Activated CD8-positive, alpha-beta T cell treated with anti-CD3 and anti-CD28 coated beads for 36 hours (primary cell): ENCODE results near the gene FAM221B. TPM values are rescaled to one million over a fixed set of nuclear protein-coding genes. Genes with fewer than 3 reads are reported as not detected.

Experiments
- ATAC-seq: fragments of 200-7000 bp; cut with Tn5 transposase; one replicate; pipeline ENCODE4 v1.10.0; 2021; ENCODE audit warnings: mild to moderate bottlenecking, moderate library complexity
- CTCF ChIA-PET: fragments of 350-600 bp; sonication (Branson Sonifier 250); formaldehyde crosslinking; loops from one replicate; lab custom pipeline; 2021; ENCODE audit warnings: antibody characterized with exemption; lab: Charles Lee
- POLR2A ChIA-PET: fragments of 350-600 bp; sonication (Branson Sonifier 250); formaldehyde crosslinking; loops from one replicate; lab custom pipeline; 2021; ENCODE audit warnings: antibody characterized with exemption; lab: Charles Lee
- DNase-seq: peaks from one replicate; pipeline ENCODE4 v3.0.0-alpha.2; 2020
- H3K27ac Mint-ChIP-seq: one replicate; pipeline ENCODE4 v1.8.0; 2021; ENCODE audit warnings: mild to moderate bottlenecking, mixed read lengths
- H3K27me3 Mint-ChIP-seq: one replicate; pipeline ENCODE4 v1.8.0; 2021; ENCODE audit warnings: mixed read lengths
- H3K36me3 Mint-ChIP-seq: one replicate; pipeline ENCODE4 v1.8.0; 2021; ENCODE audit warnings: low read depth, mixed read lengths
- H3K4me1 Mint-ChIP-seq: one replicate; pipeline ENCODE4 v1.8.0; 2021; ENCODE audit warnings: low read depth, mixed read lengths
- H3K4me3 Mint-ChIP-seq: one replicate; pipeline ENCODE4 v1.8.0; 2021; ENCODE audit warnings: mild to moderate bottlenecking, moderate library complexity, mixed read lengths
- H3K9me3 Mint-ChIP-seq: one replicate; pipeline ENCODE4 v1.8.0; 2021; ENCODE audit warnings: mixed read lengths
- CTCF ChIP-seq: fragments of 200-600 bp; IDR thresholded peaks from one replicate; pipeline ENCODE4 v1.8.0; 2022; ENCODE audit warnings: antibody characterized with exemption, mild to moderate bottlenecking
- intact Hi-C: fragments of 100-400 bp; cut with micrococcal nuclease; formaldehyde crosslinking; loops from one replicate; pipeline ENCODE4 v1.10.0; 2022
- total RNA-seq, 2 experiments: library from RNA; stranded (reverse); gene quantifications; one replicate each; pipeline ENCODE4 v1.2.3, GENCODE V29; 2021

Gene FAM221B
- total RNA-seq, 2 experiments from 2014 or later, result not detected

- Mint-ChIP-seq H3K9me3 (no peaks in the 10 kb centered on the region), H3K4me3 (no peak overlapping the region), H3K4me1 (peaks cover 3% of the 10 kb centered on the region), H3K27me3 (no peaks in the 10 kb centered on the region), H3K36me3 (peaks cover 31% of the 10 kb centered on the region), H3K27ac (no peak overlapping the region)
- DNase-seq (no peak), ATAC-seq (no peak)
- CTCF ChIA-PET, result interaction anchor here (1.0 to 1.7 kb wide), 3 partner anchors 10 to 119 kb away, joined by 3 to 5 read pairs (median 5); no protein-coding TSS in a partner anchor
- no peak for TF ChIP-seq CTCF
- intact Hi-C loops, result no loop called here
- POLR2A ChIA-PET, result interaction anchor here (0.7 kb wide), 2 partner anchors 11 to 240 kb away, joined by 3 to 4 read pairs; no protein-coding TSS in a partner anchor
Observed at GRCh38 chr9:35783418-35783817, 45.1 kb downstream of the FAM221B start.

DNA sequence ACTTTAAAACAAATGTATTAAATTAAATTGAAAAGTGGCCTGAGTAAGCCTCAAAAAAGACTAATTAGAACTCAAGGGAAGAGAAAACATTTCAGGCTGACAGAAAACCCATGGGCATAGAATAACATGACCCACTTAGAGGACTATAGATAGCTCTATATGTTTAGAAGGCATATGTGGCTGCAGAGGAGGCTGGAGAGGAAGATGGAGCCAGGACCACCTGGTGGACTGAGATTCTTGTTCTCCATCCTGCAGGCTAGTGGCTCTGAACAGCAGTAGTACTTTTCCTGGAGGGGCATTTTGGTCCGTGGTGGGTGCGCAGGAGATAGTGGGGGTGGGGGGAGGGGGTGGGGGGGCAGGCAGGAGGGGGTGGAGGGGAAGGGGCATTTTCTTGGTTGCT is 47.5 kb downstream of the FAM221B start:
- POLR2A ChIA-PET, result no interaction called here
- Mint-ChIP-seq H3K27ac (no peak overlapping the region), H3K36me3 (peaks cover 23% of the 10 kb centered on the region), H3K4me1 (peaks cover under 1% of the 10 kb centered on the region), H3K27me3 (no peaks in the 10 kb centered on the region), H3K9me3 (no peaks in the 10 kb centered on the region), H3K4me3 (no peak overlapping the region)
- CTCF ChIA-PET, result interaction anchor here (1.7 to 1.9 kb wide), 2 partner anchors 9 to 101 kb away, joined by 7 to 10 read pairs; no protein-coding TSS in a partner anchor
- no peak for ATAC-seq
- DNase-seq, result no peak
- intact Hi-C loops, result no loop called here
- no peak for TF ChIP-seq CTCF

- Mint-ChIP-seq H3K27me3 (no peaks in the 10 kb centered on the region), H3K4me1 (peaks cover 6% of the 10 kb centered on the region), H3K36me3 (peaks cover 13% of the 10 kb centered on the region), H3K4me3 (no peak overlapping the region), H3K27ac (no peak overlapping the region), H3K9me3 (no peaks in the 10 kb centered on the region)
- DNase-seq (no peak), ATAC-seq (no peak)
- ChIA-PET CTCF (interaction anchor here (0.8 to 4.1 kb wide), 8 partner anchors 8 to 104 kb away, joined by 3 to 17 read pairs (median 4); no protein-coding TSS in a partner anchor), POLR2A (interaction anchor here (0.6 kb wide), 1 partner anchor 36 kb away, joined by 3 read pairs; the partner anchor contains the start of gene HINT2)
- intact Hi-C loops, result no loop called here
- TF ChIP-seq CTCF, result no peak
Observed at GRCh38 chr9:35778496-35778895, 50.0 kb downstream of the FAM221B start.

DNA sequence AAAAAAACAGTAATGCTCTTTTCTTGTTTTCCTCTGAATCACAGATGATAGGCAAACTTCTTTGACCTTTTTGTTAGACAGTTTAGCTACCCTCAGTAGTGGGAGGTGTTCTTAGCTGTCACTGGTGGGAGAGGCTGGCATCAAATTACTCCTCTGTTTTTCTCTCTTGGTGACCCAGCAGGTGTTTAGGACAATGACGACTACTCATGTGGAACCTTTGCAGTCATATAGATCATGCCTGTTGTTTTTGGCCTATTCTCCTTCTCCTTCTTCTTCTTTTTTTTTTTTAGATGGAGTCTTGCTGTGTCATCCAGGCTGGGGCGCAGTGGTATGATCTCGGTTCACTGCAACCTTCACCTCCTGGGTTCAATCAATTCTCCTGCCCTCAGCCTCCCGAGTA is 52.5 kb downstream of the FAM221B start:
- ChIA-PET CTCF (interaction anchor here (0.9 to 4.1 kb wide), 5 partner anchors 12 to 106 kb away, joined by 3 to 17 read pairs (median 4); no protein-coding TSS in a partner anchor), POLR2A (no interaction called here)
- ATAC-seq (peak; percentile 37), DNase-seq (no peak)
- Mint-ChIP-seq H3K27ac (no peak overlapping the region), H3K4me3 (no peak overlapping the region), H3K36me3 (peaks cover 9% of the 10 kb centered on the region), H3K9me3 (no peaks in the 10 kb centered on the region), H3K27me3 (no peaks in the 10 kb centered on the region), H3K4me1 (peaks cover 6% of the 10 kb centered on the region)
- TF ChIP-seq CTCF, result no peak
- intact Hi-C loops, result no loop called here

DNA sequence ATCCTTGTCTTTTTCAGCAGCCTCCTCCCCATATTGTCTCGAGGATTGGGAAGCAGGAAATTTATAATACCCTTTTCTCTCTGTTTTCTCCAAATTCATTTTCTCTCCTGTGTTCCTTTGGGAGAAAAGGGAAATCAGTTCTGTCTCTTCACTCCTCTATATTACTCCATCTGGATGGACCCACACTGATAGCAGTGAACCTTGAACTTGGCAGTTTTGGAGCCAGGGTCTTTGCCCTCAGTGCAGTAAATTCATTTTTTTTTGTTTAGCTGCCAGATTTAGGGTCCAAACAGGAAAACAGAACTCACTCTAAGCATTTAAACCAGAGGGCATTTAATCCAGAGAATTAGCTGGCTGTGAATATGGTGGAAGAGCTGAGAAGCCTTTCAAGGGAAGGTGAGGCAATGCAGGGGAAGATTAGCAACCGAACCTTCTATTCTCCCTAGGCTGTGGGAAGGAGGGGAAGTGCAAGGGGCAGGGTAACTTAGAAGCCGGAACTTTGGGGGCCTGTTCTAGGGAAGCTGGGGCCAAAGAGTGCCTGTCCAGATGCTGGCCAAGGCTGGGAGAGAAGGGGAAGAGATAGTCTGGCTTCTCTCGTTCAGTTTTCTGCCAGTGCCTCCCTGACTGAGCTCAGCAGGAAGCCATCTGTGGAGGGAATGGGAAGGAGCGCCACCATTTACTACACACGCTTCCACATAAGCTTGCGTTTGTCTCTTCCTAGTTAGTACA is 53.5 kb downstream of the FAM221B start:
- POLR2A ChIA-PET, result no interaction called here
- no peak overlapping the region for H3K27ac Mint-ChIP-seq
- intact Hi-C loops, result no loop called here

More for the DNA sequence above, 53.5 kb downstream of the FAM221B start:
- Mint-ChIP-seq H3K27me3 (no peaks in the 10 kb centered on the region), H3K4me3 (no peak overlapping the region), H3K9me3 (no peaks in the 10 kb centered on the region), H3K4me1 (peaks cover 6% of the 10 kb centered on the region), H3K36me3 (peaks cover 3% of the 10 kb centered on the region)
- TF ChIP-seq CTCF, result no peak
- DNase-seq (no peak), ATAC-seq (no peak)
- CTCF ChIA-PET, result interaction anchor here (0.9 to 4.1 kb wide), 5 partner anchors 13 to 107 kb away, joined by 3 to 17 read pairs (median 4); no protein-coding TSS in a partner anchor
